GM21723 (cell line): ENCODE data around the gene NOP14.
"Not testable (repeated sequence)": the region's sequence is repeated elsewhere in the genome, so short reads cannot be mapped to it uniquely, and the experiment has no call there.

Source experiments
- ATAC-seq: cut with Tn5 transposase; IDR thresholded peaks from one replicate; pipeline ENCODE4 v1.9.1; 2021; ENCODE audit warnings: mild to moderate bottlenecking, moderate library complexity; ENCODE audit not compliant: unreplicated experiment

NOP14 gene

DNA sequence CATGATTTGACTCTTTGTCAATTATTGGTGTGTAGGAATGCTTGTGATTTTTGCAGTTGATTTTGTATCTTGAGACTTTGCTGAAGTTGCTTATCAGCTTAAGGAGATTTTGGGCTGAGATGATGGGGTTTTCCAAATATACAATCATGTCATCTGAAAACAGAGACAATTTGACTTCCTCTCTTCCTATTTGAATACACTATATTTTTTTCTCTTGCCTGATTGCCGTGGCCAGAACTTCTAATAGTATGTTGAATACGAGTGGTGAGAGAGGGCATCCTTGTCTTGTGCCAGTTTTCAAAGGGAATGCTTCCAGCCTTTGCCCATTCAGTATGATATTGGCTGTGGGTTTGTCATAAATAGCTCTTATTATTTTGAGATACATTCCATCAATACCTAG is 44.9 kb downstream of the NOP14 start:
- not testable (repeated sequence) for ATAC-seq

DNA sequence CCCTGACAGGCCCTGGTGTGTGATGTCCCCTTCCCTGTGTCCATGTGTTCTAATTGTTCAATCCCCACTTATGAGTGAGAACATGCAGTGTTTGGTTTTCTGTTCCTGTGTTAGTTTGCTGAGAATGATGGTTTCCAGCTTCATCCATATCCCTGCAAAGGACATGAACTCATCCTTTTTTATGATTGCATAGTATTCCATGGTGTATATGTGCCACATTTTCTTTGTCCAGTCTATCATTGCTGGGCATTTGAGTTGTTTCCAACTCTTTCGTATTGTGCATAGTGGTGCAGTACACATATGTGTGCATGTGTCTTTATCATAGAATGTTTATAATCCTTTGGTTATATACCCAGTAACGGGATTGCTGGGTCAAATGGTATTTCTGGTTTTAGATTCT is 46.5 kb downstream of the NOP14 start:
- not testable (repeated sequence) for ATAC-seq

DNA sequence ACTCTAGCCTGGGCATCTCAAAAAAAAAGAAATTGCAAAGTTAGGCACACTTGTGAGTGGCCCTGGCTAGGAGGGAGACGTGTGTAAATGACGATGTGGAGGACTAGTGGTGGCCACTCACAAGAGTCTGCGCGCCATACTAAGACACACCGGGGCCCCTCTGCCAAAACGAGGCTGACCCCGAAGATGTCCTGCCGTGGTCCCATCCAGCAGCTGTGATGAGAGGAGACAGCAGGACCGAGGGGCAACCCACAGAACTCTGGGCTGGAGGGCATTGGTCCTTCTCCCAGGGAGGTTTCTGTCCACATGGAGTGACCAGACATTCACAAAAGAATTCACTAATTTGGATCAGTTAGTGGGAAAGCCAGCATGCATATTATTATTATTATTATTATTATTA is 47.4 kb downstream of the NOP14 start:
- no peak for ATAC-seq

DNA sequence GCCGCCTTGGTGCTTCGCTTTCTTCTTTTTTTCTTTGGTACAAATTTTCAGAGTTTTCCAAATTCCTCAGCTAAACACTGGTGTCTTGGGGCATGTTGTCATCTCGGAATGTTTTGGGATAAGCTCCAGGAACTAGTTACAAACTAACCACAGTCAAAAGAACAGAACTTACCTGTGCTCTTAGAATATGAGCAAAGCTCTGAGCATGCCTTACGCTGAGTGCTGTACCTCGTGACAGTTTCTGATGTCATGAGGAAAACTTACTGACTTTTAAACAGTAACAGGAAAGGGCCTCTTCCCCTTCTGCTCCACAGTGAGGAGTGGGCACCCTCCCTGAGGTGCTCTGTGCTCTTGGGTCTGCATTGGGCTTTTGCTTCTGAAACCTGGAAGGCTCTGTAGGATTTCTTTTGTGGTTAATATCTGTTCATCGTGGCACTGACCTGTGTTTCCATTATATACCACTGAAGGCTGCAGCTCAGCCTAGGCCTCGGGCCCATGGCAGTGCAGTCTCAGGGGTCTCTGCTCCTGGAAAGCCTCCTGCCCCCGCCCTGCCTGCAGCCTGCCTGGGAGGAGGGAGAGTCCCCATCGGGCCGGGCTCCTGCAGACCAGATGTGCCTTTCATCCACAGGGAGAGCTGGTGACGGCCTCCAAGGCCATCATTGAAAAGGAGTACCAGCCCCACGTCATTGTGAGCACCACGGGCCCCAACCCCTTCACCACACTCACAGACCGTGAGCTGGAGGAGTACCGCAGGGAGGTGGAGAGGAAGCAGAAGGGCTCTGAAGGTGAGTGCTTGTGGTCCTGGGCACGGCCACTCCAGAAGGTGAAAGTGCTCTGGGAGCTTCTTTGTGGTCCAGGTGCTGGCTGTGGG is 48.7 kb downstream of the NOP14 start:
- ATAC-seq, result peak; percentile 68

GRCh38 chr4:2913168-2913567 is 50.0 kb downstream of the NOP14 start:
- no peak for ATAC-seq

GRCh38 chr4:2911868-2912267 is 51.3 kb downstream of the NOP14 start:
- ATAC-seq, result no peak

DNA sequence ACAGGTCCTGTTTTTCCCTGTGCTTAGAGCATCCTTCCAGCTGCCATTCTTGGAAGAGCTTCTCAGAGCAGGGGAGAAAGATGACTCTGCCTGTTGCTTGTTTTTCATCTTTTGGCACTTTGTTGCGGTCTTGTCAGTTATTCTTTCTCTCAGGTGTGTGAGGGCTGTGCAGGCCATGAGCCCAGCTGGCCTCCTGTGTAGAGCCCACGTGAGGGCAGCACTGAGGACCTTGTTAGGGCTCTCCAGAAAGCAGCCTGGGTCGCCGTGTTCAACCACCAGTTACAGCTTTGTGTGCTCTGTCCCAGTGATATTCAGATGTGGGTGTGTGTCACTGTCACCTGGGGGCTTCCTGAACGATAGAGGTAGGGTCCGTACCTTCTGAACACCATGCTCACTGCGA is 52.8 kb downstream of the NOP14 start:
- no peak for ATAC-seq

- no peak for ATAC-seq
These were observed 53.6 kb downstream of the NOP14 start for GRCh38 chr4:2909583-2909982.

- no peak for ATAC-seq
These were observed 54.5 kb downstream of the NOP14 start for GRCh38 chr4:2908686-2909085.

- no peak for ATAC-seq
These were observed 55.4 kb downstream of the NOP14 start for GRCh38 chr4:2907706-2908293.

DNA sequence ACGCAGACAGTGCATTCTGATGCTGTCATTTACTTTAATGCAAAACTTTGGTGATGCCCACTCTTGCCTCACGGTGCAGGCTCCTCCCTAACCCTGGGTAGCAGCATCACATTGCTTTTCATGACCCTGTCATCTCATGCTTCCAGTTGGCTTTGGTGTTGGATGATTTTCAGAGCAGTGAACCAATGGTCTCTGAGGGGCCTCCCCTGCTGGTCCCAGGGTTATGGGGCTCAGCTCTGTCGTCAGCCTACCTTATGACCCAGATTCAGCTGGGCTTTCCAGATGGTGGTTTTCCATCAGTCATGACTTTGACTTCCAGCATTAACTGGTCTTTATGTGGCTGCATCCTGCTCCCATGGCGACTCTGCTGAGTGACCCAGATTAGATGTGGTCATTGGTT is 56.0 kb downstream of the NOP14 start:
- no peak for ATAC-seq

GRCh38 chr4:2906218-2906617 is 57.0 kb downstream of the NOP14 start:
- ATAC-seq, result no peak

DNA sequence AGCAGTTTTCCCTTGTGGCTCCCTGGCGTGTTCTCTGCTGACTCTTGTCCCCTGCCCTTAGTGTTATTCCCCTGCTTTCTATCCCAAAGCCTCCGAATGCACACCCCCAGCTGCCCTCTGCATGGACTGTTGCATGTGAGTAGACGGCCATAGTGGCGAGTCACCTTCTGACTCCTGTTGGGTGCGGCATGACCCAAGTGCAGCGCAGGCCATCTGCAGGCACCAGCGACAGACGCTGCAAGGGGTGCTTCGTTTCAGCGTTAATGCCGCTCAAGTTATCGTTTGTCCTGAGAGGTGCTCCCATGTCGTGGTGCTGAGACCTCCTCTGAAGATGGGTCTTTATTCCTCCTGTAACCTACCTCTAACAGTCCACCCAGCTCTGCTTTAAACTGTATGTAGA is 57.7 kb downstream of the NOP14 start:
- no peak for ATAC-seq

GRCh38 chr4:2902126-2902525 is 61.1 kb downstream of the NOP14 start:
- ATAC-seq, result no peak

- ATAC-seq, result no peak
These were observed 62.0 kb downstream of the NOP14 start for GRCh38 chr4:2901186-2901585.

- no peak for ATAC-seq
These were observed 62.5 kb downstream of the NOP14 start for GRCh38 chr4:2900741-2901140.

DNA sequence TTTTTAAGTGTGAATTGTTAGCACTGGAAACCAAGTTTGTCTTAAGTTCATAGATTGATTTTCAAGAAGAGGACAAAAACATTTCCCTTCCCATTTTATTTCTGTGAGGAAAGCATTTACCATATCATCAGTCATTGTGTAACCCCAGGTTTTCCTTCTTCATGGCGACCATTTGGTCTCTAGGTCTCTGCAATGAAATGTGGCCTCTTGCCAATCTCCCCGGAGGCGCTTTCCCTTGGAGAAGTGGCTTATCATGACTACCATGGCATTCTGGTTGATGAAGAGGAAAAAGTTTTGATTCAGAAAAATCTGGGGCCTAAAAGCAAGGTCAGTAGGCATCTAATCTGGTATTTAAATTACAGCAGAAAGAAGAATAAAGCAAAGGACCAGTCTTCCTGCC is 65.2 kb downstream of the NOP14 start:
- no peak for ATAC-seq

- no peak for ATAC-seq
These were observed 69.4 kb downstream of the NOP14 start for GRCh38 chr4:2893772-2894171.

DNA sequence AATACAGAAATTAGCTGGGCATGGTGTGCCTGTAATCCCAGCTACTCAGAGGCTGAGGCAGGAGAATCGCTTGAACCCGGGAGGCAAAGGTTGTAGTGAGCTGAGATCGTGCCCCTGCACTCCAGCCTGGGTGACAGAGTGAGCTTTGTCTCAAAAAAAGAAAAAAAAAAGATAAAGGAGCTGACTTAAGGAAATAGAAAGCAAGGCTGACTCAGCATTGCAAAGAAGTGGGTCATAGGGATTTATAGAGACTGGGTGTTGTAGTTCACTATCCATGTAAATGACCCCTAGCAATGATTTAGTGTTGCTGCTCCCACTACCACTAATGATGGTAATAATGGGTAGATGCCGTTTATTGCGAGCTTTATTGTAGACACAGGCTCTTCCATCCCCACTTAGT is 71.9 kb downstream of the NOP14 start:
- ATAC-seq, result no peak

- no peak for ATAC-seq
These were observed 74.3 kb downstream of the NOP14 start for GRCh38 chr4:2888886-2889285.
